Naive thymus-derived CD4-positive, alpha-beta T cell (primary cell): ENCODE data around the gene REX1BD. TPM values are rescaled to one million over a fixed set of nuclear protein-coding genes. Genes with fewer than 3 reads are reported as not detected.
A peak's percentile ranks its signal among the peaks of the same experiment; 100 is the strongest.
"Not testable (repeated sequence)": the region's sequence is repeated elsewhere in the genome, so short reads cannot be mapped to it uniquely, and the experiment has no call there.

Experiments
- ATAC-seq: fragments of 150-1000 bp; cut with Tn5 transposase; 2 replicates; pipeline ENCODE4 v1.10.0; 2021; ENCODE audit warnings: mild to moderate bottlenecking, moderate library complexity
- CTCF ChIA-PET: fragments of 350-600 bp; sonication (Branson Sonifier 250); formaldehyde crosslinking; loops from one replicate; lab custom pipeline; 2021; ENCODE audit warnings: antibody characterized with exemption; lab: Charles Lee
- POLR2A ChIA-PET: fragments of 350-600 bp; sonication (Branson Sonifier 250); formaldehyde crosslinking; loops from one replicate; lab custom pipeline; 2021; ENCODE audit warnings: antibody characterized with exemption, inconsistent platforms; lab: Charles Lee
- DNase-seq, 9 donors: peaks; one replicate each; pipeline versions ENCODE4 v3.0.0 to v3.0.0-alpha.2; 2020 to 2022; ENCODE audit warnings: mixed read lengths in 1 of 9
- H3K27ac ChIP-seq: one replicate; pipeline ENCODE4 v1.7.0; 2013; ENCODE audit warnings: mild to moderate bottlenecking, low read depth, low read length, moderate library complexity
- H3K27me3 ChIP-seq, 2 donors: one replicate each; pipeline ENCODE4 v1.7.0; 2013; ENCODE audit warnings: low read length in 2 of 2, mild to moderate bottlenecking in 2 of 2, moderate library complexity in 2 of 2; ENCODE audit not compliant: control insufficient read depth in 2 of 2, insufficient read depth in 2 of 2
- H3K36me3 ChIP-seq, 3 experiments: 1 replicate in 2 of 3; 2 replicates in 1 of 3; pipeline ENCODE4 v1.7.0; 2013; ENCODE audit warnings: low read length in 3 of 3, mild to moderate bottlenecking in 3 of 3, moderate library complexity in 1 of 3; ENCODE audit not compliant: insufficient read depth in 3 of 3, control insufficient read depth in 2 of 3
- H3K4me1 ChIP-seq, 2 donors: one replicate each; pipeline ENCODE4 v1.7.0; 2013; ENCODE audit warnings: low read length in 2 of 2, mild to moderate bottlenecking in 2 of 2, moderate library complexity in 1 of 2; ENCODE audit not compliant: control insufficient read depth in 2 of 2, insufficient read depth in 2 of 2
- H3K4me3 ChIP-seq: 2 replicates; pipeline ENCODE4 v1.7.0; 2013; ENCODE audit warnings: mild to moderate bottlenecking, low read length
- H3K9me3 ChIP-seq, 3 experiments: 1 replicate in 2 of 3; 2 replicates in 1 of 3; pipeline ENCODE4 v1.7.0; 2013; ENCODE audit warnings: low read length in 3 of 3; ENCODE audit not compliant: control insufficient read depth in 2 of 3
- H3K27ac Mint-ChIP-seq, 9 donors: one replicate each; pipeline ENCODE4 v1.8.0; 2020 to 2022; ENCODE audit warnings: mixed read lengths in 9 of 9, mild to moderate bottlenecking in 8 of 9, moderate library complexity in 5 of 9, inconsistent platforms in 2 of 9
- H3K27me3 Mint-ChIP-seq, 5 donors: one replicate each; pipeline ENCODE4 v1.8.0; 2021 to 2022; ENCODE audit warnings: mixed read lengths in 5 of 5, mild to moderate bottlenecking in 1 of 5
- H3K36me3 Mint-ChIP-seq, 5 donors: one replicate each; pipeline ENCODE4 v1.8.0; 2020 to 2022; ENCODE audit warnings: mixed read lengths in 5 of 5, mild to moderate bottlenecking in 3 of 5, inconsistent platforms in 1 of 5
- H3K4me1 Mint-ChIP-seq, 7 donors: one replicate each; pipeline ENCODE4 v1.8.0; 2020 to 2022; ENCODE audit warnings: mixed read lengths in 7 of 7, mild to moderate bottlenecking in 3 of 7, inconsistent platforms in 1 of 7
- H3K4me3 Mint-ChIP-seq, 10 donors: one replicate each; pipeline ENCODE4 v1.8.0; 2020 to 2022; ENCODE audit warnings: mild to moderate bottlenecking in 10 of 10, mixed read lengths in 10 of 10, moderate library complexity in 6 of 10, inconsistent platforms in 2 of 10
- H3K9me3 Mint-ChIP-seq, 11 donors: one replicate each; pipeline ENCODE4 v1.8.0; 2020 to 2022; ENCODE audit warnings: mixed read lengths in 11 of 11, mild to moderate bottlenecking in 4 of 11, inconsistent platforms in 1 of 11, moderate library complexity in 1 of 11
- intact Hi-C, 2 donors: fragments of 100-400 bp; cut with micrococcal nuclease; formaldehyde crosslinking; loops; one replicate each; pipeline ENCODE4 v1.15.1; 2023
- polyA plus RNA-seq, 2 donors: library from polyadenylated mRNA; unstranded; fragments of 300-500 nt; fragmentation: Illumina TruSeq; gene quantifications; one replicate each; pipeline ENCODE4 v1.2.3, GENCODE V29; 2021
- total RNA-seq, 6 experiments: library from RNA in 5 of 6; stranded (reverse) in 5 of 6; gene quantifications; 1 replicate in 5 of 6; 2 replicates in 1 of 6; pipeline ENCODE4 v1.2.3 and lab custom pipeline; 2021 to 2026

The REX1BD gene
- total and polyA plus RNA-seq, 7 experiments from 2014 or later = 83.9 to 197 (median 151) TPM

DNA sequence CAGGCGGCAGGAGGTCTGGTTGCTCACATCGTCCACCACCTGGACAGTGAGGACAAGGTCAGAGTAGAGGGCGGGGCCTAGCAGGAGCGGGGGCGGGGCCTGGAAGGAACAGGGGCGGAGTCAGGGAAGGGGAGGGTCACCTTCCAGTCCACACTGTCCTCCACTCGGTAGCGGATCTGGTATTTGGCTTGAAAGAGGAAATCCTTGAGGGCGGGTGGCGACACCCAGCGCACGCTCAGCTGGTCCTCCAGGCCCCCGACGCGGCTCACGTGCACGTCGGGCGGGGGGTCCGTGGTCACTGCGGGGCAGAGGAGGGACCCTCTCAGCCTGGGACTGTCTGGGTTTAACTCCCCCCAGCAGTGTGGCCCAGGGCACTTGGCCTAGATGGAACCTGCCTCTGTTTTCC, 8.2 kb downstream of the REX1BD start:
- Histone ChIP-seq H3K27me3 (no peaks in the 10 kb centered on the region), H3K9me3 (no peaks in the 10 kb centered on the region), H3K4me1 (peaks cover 7 to 14% of the 10 kb centered on the region in 2 donors), H3K27ac (no peak overlapping the region), H3K36me3 (no peaks in the 10 kb centered on the region), H3K4me3 (no peak overlapping the region)
- POLR2A ChIA-PET = interaction anchor here (0.6 kb wide), 1 partner anchor 89 kb away, joined by 4 read pairs; no protein-coding TSS in a partner anchor
- Mint-ChIP-seq H3K27me3 (peaks cover 4 to 27% (median 7%) of the 10 kb centered on the region in 5 donors), H3K9me3 (no peaks in the 10 kb centered on the region), H3K4me3 (peak overlapping the region in 1 of 10 donors; percentile 12), H3K4me1 (peaks cover 6 to 25% (median 14%) of the 10 kb centered on the region in 7 donors), H3K27ac (peak overlapping the region in 2 of 9 donors; percentile 31 to 46), H3K36me3 (no peaks in the 10 kb centered on the region)
- peak; percentile 49 for ATAC-seq
- DNase-seq = no peak
- intact Hi-C loops = loop anchor here in 1 of 2 donors (5.0 kb wide), 1 partner anchor 251 kb away; no protein-coding TSS in a partner anchor
- CTCF ChIA-PET = interaction anchor here (0.6 kb wide), 1 partner anchor 275 kb away, joined by 3 read pairs; no protein-coding TSS in a partner anchor

DNA sequence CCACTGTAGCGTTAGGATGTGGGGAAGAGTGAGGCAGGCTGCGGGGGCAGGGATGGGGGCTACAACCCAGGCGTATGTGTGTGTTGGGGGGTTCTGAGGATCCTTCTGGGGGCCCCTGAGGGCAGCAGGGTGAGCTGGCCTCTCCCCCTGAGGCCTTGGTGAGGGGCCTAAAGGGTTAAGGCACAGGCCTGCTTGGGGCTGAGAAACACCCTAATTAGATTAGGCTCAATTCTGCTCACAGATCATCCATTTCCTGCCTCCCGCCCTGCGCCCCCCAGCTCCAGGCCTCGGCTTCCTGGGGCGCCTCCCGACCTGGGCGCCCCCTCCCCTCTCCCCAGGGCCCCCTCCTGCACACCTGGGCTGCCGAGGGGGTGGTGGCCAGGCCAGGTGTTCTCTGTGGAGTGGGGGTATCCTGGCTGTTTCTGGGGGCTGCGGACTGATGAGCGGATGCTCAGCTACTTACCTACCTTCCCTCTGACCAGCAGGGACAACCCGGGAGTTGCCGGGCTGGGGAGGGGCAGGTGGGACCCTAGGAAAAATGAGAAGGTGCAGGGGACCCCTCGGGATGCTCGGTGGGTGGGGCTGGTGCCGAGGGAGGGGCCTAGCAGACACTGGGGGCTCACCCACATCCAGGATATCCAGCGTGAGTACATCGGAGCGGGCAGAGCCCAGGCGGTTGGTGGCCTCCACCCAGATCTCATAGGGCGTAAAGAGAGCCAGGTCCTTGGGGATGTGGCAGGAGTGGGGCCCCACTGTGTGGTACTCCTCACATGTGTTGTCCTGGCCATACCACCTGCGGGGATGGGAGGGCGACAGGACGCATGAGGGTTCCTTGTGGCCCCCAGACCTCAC, 9.4 kb downstream of the REX1BD start:
- ChIA-PET POLR2A (no interaction called here), CTCF (no interaction called here)
- Mint-ChIP-seq H3K4me1 (peaks cover 6 to 26% (median 16%) of the 10 kb centered on the region in 7 donors), H3K4me3 (no peak overlapping the region), H3K27me3 (peaks cover 12 to 37% (median 18%) of the 10 kb centered on the region in 5 donors), H3K27ac (no peak overlapping the region), H3K36me3 (no peaks in the 10 kb centered on the region), H3K9me3 (no peaks in the 10 kb centered on the region)
- DNase-seq = no peak
- no peak overlapping the region for H3K4me3 ChIP-seq
- intact Hi-C loops = loop anchor here in 1 of 2 donors (5.0 kb wide), 1 partner anchor 249 kb away; no protein-coding TSS in a partner anchor
- no peak overlapping the region for H3K27ac ChIP-seq
- no peaks in the 10 kb centered on the region for H3K9me3 ChIP-seq
- peaks cover 7 to 14% of the 10 kb centered on the region in 2 donors for H3K4me1 ChIP-seq
- no peak for ATAC-seq
- H3K36me3 ChIP-seq = no peaks in the 10 kb centered on the region
- H3K27me3 ChIP-seq = peaks cover 0 to 2% of the 10 kb centered on the region in 2 donors

DNA sequence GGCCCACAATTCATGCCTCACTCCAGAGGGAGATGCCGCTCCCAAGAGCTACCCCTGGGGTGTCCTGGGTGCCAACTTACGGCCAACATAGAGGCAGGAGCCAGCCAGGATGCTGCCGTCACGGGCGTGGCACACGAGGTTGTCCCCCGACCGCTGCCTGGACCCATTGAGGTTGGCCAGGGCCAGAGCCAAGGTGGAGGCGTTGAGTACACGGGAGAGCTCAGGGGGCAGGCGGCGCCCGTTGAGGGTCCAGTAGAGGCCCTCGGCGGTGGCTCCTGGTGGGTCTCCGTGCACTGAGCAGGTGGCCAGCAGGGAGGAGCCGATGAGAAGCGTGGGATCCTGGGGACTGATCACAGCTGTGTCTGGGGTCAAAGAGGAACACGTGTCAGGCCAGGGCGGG, 10.9 kb downstream of the REX1BD start:
- H3K27ac ChIP-seq = no peak overlapping the region
- intact Hi-C loops = loop anchor here in 1 of 2 donors (5.0 kb wide), 1 partner anchor 248 kb away; no protein-coding TSS in a partner anchor
- peaks cover 5 to 8% of the 10 kb centered on the region in 2 donors for H3K4me1 ChIP-seq
- no peak overlapping the region for H3K4me3 ChIP-seq
- Mint-ChIP-seq H3K4me1 (peaks cover 4 to 24% (median 16%) of the 10 kb centered on the region in 7 donors), H3K36me3 (no peaks in the 10 kb centered on the region), H3K27ac (no peak overlapping the region), H3K27me3 (peaks cover 18 to 44% (median 24%) of the 10 kb centered on the region in 5 donors), H3K4me3 (no peak overlapping the region), H3K9me3 (no peaks in the 10 kb centered on the region)
- no peaks in the 10 kb centered on the region for H3K9me3 ChIP-seq
- DNase-seq = no peak
- no peak for ATAC-seq
- no peaks in the 10 kb centered on the region for H3K36me3 ChIP-seq
- peaks cover 4 to 10% of the 10 kb centered on the region in 2 donors for H3K27me3 ChIP-seq
- POLR2A ChIA-PET = interaction anchor here (0.7 kb wide), 1 partner anchor 77 kb away, joined by 3 read pairs; no protein-coding TSS in a partner anchor
- CTCF ChIA-PET = interaction anchor here (0.6 kb wide), 1 partner anchor 1119 kb away, joined by 4 read pairs; no protein-coding TSS in a partner anchor

DNA sequence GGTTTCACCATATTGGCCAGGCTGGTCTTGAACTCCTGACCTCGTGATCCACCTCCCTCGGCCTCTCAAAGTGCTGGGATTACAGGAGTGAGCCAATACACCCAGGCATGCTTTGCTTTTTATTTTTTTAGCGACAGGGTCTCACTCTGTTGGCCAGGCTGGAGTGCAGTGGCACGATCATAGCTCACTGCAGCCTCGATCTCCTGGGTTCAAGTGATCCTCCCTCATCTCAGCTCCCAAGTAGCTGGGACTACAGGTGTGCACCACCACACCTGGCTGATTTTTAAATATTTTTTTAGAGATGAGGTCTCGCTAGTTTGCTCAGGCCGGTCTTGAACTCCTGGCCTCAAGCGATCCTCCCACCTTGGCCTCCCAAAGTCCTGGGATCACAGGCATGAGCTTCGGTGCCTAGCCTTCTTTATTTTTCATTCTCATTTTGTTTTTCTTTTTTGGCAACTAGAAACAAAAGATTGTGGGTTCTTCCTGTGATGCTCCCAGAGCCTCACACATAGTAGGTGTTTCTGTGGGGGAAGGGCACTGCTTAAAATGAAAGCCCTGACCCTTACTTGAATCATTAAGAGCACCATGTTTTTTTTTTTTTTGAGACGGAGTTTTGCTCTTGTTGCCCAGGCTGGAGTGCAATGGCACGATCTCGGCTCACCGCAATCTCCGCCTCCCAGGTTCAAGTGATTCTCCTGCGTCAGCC, 12.2 kb downstream of the REX1BD start:
- ATAC-seq, H3K9me3 ChIP-seq, H3K36me3 Mint-ChIP-seq, H3K4me3 Mint-ChIP-seq, H3K27ac Mint-ChIP-seq, intact Hi-C loops, H3K9me3 Mint-ChIP-seq, DNase-seq, H3K4me3 ChIP-seq, H3K36me3 ChIP-seq, H3K4me1 ChIP-seq, H3K27ac ChIP-seq: not testable (repeated sequence)
- ChIA-PET POLR2A (interaction anchor here (0.6 to 0.7 kb wide), 2 partner anchors 639 to 914 kb away, joined by 3 read pairs; no protein-coding TSS in a partner anchor), CTCF (interaction anchor here (0.6 kb wide), 1 partner anchor 9 kb away, joined by 6 read pairs; no protein-coding TSS in a partner anchor)
- H3K27me3 Mint-ChIP-seq = peaks cover 30 to 46% (median 35%) of the 10 kb centered on the region in 5 donors
- peaks cover 2 to 19% (median 15%) of the 10 kb centered on the region in 7 donors for H3K4me1 Mint-ChIP-seq
- H3K27me3 ChIP-seq = peaks cover 4 to 12% of the 10 kb centered on the region in 2 donors

DNA sequence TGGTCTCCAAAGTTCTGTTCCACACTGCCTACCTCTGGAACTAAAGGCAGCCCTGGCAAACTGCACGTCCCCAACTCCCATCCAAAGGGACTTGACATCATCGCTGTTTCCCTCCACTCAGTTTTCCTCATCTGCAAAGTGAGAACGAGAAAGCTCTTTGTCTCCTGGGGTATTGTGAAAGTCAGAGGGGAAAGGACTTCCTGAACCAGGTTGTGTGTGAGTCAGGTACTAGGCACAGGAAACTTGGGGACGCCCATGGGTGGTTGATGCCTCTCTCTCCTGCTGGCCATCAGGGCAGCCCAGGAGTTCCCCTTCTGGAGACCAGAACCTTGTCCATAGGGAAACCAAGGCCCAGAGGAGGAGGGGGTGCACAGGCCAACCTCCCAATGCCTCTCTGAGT, 13.3 kb downstream of the REX1BD start:
- no peak overlapping the region for H3K4me3 ChIP-seq
- peaks cover 4 to 12% of the 10 kb centered on the region in 2 donors for H3K27me3 ChIP-seq
- H3K27ac ChIP-seq = no peak overlapping the region
- Mint-ChIP-seq H3K4me1 (peaks cover 2 to 15% (median 9%) of the 10 kb centered on the region in 7 donors), H3K9me3 (no peaks in the 10 kb centered on the region), H3K4me3 (no peak overlapping the region), H3K27ac (no peak overlapping the region), H3K27me3 (peaks cover 30 to 42% (median 36%) of the 10 kb centered on the region in 5 donors), H3K36me3 (peaks cover 0 to 4% (median 0%) of the 10 kb centered on the region in 5 donors)
- intact Hi-C loops = no loop called here
- no peaks in the 10 kb centered on the region for H3K4me1 ChIP-seq
- CTCF ChIA-PET = no interaction called here
- ATAC-seq (no peak), DNase-seq (no peak)
- H3K36me3 ChIP-seq = no peaks in the 10 kb centered on the region
- H3K9me3 ChIP-seq = no peaks in the 10 kb centered on the region
- POLR2A ChIA-PET = no interaction called here

DNA sequence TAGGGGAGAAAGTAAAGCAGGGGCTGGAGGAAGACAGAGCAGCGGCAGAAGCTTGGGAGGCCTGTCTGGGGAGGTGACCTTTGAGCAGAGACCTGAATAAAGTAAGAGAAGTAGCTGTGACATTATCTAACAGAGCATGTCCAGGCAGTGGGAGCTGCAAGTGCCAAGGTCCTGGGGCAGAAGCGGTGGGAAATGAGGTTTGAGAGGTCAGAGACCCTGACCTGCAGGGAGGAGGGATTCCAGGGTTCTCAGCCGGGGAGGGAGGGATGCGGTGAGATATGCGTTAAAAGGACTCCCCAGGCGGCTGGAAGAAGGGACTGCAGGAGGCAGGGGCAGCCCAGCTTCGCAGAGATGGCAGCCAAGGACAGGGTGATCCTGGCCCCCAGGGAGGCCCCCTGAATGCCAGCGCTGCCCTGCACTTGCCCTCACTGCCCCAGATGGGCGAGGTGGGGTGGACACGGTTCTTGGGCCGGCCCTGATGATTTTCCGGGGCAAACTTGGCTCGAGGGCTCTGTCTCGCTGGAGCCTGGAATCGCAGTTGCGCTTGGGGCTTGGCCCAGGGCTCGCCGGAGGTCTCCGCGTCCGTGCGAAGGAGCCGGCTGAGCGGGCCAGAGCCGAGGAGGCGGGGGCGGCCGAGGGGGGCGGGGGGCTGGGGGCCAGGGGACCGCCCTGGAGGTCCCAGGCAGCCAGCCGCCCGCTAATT, 14.8 kb downstream of the REX1BD start:
- peaks cover 4 to 19% of the 10 kb centered on the region in 2 donors for H3K27me3 ChIP-seq

More for the DNA sequence above, 14.8 kb downstream of the REX1BD start:
- Histone ChIP-seq H3K4me1 (no peaks in the 10 kb centered on the region), H3K4me3 (no peak overlapping the region), H3K36me3 (no peaks in the 10 kb centered on the region), H3K9me3 (no peaks in the 10 kb centered on the region), H3K27ac (no peak overlapping the region)
- H3K27ac Mint-ChIP-seq = peak overlapping the region in 1 of 9 donors; percentile 3
- CTCF ChIA-PET = no interaction called here
- POLR2A ChIA-PET = no interaction called here
- peaks cover 0 to 4% (median 0%) of the 10 kb centered on the region in 5 donors for H3K36me3 Mint-ChIP-seq
- ATAC-seq (peak; percentile 75), DNase-seq (no peak)
- H3K9me3 Mint-ChIP-seq = no peaks in the 10 kb centered on the region
- intact Hi-C loops = no loop called here
- H3K27me3 Mint-ChIP-seq = peaks cover 34 to 53% (median 45%) of the 10 kb centered on the region in 5 donors
- H3K4me1 Mint-ChIP-seq = peaks cover 2 to 15% (median 11%) of the 10 kb centered on the region in 7 donors
- H3K4me3 Mint-ChIP-seq = peak overlapping the region in 3 of 10 donors; percentile 23 to 31 (median 25)
